ENCODE measurements around the gene PFDN4.

The PFDN4 gene

GRCh38 chr20:54212226-54212625 is 4.3 kb downstream of the PFDN4 start:
- TF ChIP-seq MYC (IDR thresholded peaks at IDR 0.05; ENCODE audit: low read depth, low read length) (no peak), CTCF (IDR thresholded peaks at IDR 0.05; ENCODE audit: low read depth, low read length) (no peak), MAX (IDR thresholded peaks at IDR 0.05; ENCODE audit: low read depth, low read length) (no peak), POLR2A (IDR thresholded peaks at IDR 0.05; ENCODE audit: extremely low read depth, insufficient read length) (no peak)

GRCh38 chr20:54212871-54213270 is 5.0 kb downstream of the PFDN4 start:
- H3K4me3 ChIP-seq (ENCODE audit: low read depth, low read length), result no peak overlapping the region
- no peak for DNase-seq (ENCODE audit: low read depth)
- no peak for TF ChIP-seq MYC (IDR thresholded peaks at IDR 0.05; ENCODE audit: low read depth, low read length)
- no peak for TF ChIP-seq POLR2A (IDR thresholded peaks at IDR 0.05; ENCODE audit: extremely low read depth, insufficient read length)
- TF ChIP-seq MAX (IDR thresholded peaks at IDR 0.05; ENCODE audit: low read depth, low read length), result no peak
- no peak for TF ChIP-seq CTCF (IDR thresholded peaks at IDR 0.05; ENCODE audit: low read depth, low read length)

More at GRCh38 chr20:54212226-54212625, 4.3 kb downstream of the PFDN4 start:
- no peak for DNase-seq (ENCODE audit: low read depth)
- no peak overlapping the region for H3K4me3 ChIP-seq (ENCODE audit: low read depth, low read length)

- TF ChIP-seq CTCF (IDR thresholded peaks at IDR 0.05; ENCODE audit: low read depth, low read length) (no peak), MYC (IDR thresholded peaks at IDR 0.05; ENCODE audit: low read depth, low read length) (no peak), MAX (IDR thresholded peaks at IDR 0.05; ENCODE audit: low read depth, low read length) (no peak), POLR2A (IDR thresholded peaks at IDR 0.05; ENCODE audit: extremely low read depth, insufficient read length) (no peak)
- H3K4me3 ChIP-seq (ENCODE audit: low read depth, low read length), result no peak overlapping the region
- no peak for DNase-seq (ENCODE audit: low read depth)
Observed at GRCh38 chr20:54214566-54214965, 6.7 kb downstream of the PFDN4 start.

- TF ChIP-seq CTCF (IDR thresholded peaks at IDR 0.05; ENCODE audit: low read depth, low read length) (no peak), MAX (IDR thresholded peaks at IDR 0.05; ENCODE audit: low read depth, low read length) (no peak), POLR2A (IDR thresholded peaks at IDR 0.05; ENCODE audit: extremely low read depth, insufficient read length) (no peak), MYC (IDR thresholded peaks at IDR 0.05; ENCODE audit: low read depth, low read length) (no peak)
- DNase-seq (ENCODE audit: low read depth), result no peak
- no peak overlapping the region for H3K4me3 ChIP-seq (ENCODE audit: low read depth, low read length)
Observed at GRCh38 chr20:54215157-54215789, 7.4 kb downstream of the PFDN4 start.

- TF ChIP-seq MAX (IDR thresholded peaks at IDR 0.05; ENCODE audit: low read depth, low read length) (no peak), CTCF (IDR thresholded peaks at IDR 0.05; ENCODE audit: low read depth, low read length) (no peak), POLR2A (IDR thresholded peaks at IDR 0.05; ENCODE audit: extremely low read depth, insufficient read length) (no peak), MYC (IDR thresholded peaks at IDR 0.05; ENCODE audit: low read depth, low read length) (no peak)
- no peak for DNase-seq (ENCODE audit: low read depth)
- no peak overlapping the region for H3K4me3 ChIP-seq (ENCODE audit: low read depth, low read length)
Observed at GRCh38 chr20:54217762-54218161, 9.9 kb downstream of the PFDN4 start.

Measured in NB4 (cell line).